ENCODE results near the gene FRAT1.

DNA sequence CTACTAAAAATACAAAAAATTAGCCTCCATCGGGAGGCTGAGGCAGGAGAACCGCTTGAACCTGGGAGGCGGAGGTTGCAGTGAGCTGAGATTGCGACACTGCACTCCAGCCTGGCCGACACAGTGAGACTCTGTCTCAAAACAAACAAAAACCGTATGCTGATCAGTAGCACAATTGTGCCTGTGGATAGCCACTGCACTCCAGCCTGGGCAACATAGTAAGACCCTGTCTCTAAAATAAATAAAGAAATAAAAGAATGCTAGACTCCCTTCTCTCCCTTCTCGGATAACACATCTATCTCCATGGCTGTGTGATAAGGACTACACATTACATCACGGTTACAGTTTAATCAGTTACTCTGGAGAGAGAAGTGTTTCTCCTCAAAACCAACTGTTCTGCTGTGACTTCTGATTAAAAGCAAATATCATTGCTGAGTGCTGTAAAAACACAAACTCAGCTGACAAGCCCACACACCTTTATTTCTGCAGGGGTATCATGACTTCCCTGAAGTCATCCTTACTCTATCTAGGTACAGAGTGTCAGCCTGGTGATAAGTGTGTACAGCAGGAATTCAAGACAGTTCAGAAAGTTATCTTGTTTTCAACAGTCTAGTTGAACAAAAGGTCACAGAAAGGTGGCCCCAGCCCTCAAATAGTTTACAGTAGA lies 21.4 kb upstream of the FRAT1 start:
- TF ChIP-seq, protein P1, sequence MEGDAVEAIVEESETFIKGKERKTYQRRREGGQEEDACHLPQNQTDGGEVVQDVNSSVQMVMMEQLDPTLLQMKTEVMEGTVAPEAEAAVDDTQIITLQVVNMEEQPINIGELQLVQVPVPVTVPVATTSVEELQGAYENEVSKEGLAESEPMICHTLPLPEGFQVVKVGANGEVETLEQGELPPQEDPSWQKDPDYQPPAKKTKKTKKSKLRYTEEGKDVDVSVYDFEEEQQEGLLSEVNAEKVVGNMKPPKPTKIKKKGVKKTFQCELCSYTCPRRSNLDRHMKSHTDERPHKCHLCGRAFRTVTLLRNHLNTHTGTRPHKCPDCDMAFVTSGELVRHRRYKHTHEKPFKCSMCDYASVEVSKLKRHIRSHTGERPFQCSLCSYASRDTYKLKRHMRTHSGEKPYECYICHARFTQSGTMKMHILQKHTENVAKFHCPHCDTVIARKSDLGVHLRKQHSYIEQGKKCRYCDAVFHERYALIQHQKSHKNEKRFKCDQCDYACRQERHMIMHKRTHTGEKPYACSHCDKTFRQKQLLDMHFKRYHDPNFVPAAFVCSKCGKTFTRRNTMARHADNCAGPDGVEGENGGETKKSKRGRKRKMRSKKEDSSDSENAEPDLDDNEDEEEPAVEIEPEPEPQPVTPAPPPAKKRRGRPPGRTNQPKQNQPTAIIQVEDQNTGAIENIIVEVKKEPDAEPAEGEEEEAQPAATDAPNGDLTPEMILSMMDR (IDR thresholded peaks at IDR 0.05; ENCODE audit: low read depth, low read length): no peak
- TF ChIP-seq EZH2phosphoT487 (IDR thresholded peaks at IDR 0.05; ENCODE audit: low read depth): no peak

Data from OCI-LY3 (cell line).